ENCODE results near the gene WNT9A.

DNA sequence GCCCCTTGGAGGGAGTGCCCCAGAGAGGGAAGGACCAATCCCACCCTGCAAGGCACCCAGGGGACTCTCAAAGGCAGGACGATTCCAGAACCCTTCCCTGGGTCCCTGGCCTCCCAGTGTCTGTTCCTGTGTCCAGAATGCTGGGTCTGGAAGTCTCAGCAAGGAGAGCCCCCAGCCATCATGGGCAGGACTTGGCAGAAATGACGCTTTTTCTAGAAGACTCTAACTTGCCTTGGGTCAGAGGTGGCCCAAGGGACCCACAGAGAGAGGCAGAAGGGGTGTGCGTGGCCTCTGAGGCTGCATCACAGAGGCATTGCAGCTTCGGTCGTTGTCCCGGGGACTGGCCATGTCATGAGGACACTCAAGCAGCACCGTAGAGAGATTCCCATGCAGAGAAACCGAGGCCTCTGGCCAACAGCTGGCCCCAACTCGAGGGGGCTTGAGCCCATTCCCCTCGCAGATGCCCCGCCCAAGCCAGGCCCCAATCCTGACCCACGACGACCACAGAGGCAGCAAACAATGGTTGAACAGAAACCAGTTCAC lies 57.8 kb downstream of the WNT9A start:
- TF ChIP-seq CTCF (IDR thresholded peaks at IDR 0.05), result no peak
- no peak for TF ChIP-seq EP300 (IDR thresholded peaks at IDR 0.05)

All from upper lobe of left lung (tissue), 4 donors.